H1 (cell line): Measurements from ENCODE around the gene AUH. TPM values are rescaled to one million over a fixed set of nuclear protein-coding genes. Genes with fewer than 3 reads are reported as not detected.

Source experiments
- CTCF ChIA-PET: fragments of 300-600 bp; sonication (Branson Sonifier 250); formaldehyde crosslinking; loops from one replicate; lab custom pipeline; 2021; ENCODE audit not compliant: partially characterized antibody; lab: Charles Lee
- POLR2A ChIA-PET: fragments of 300-600 bp; sonication (Branson Sonifier 250); formaldehyde crosslinking; loops from one replicate; lab custom pipeline; 2021; ENCODE audit warnings: inconsistent platforms; ENCODE audit not compliant: partially characterized antibody; lab: Charles Lee
- DNase-seq, 2 experiments: peaks; one replicate each; pipeline versions ENCODE4 v3.0.0 to v3.0.0-alpha.2; 2010 to 2022; ENCODE audit warnings: low spot score in 2 of 2, low read depth in 1 of 2, mixed read lengths in 1 of 2
- FAIRE-seq: peaks from 2 replicates; lab custom pipeline; 2011; peaks lifted over from hg19 to GRCh38; lab: Jason Lieb, UNC
- H2AFZ ChIP-seq: 2 replicates; pipeline ENCODE4 v1.8.1; 2012; ENCODE audit warnings: low read length, inconsistent platforms
- H2AK5ac ChIP-seq: 2 replicates; pipeline ENCODE4 v1.6.1; 2013; ENCODE audit warnings: low read depth, low read length
- H2BK120ac ChIP-seq: replicated peaks from 2 replicates; pipeline ENCODE3; 2013; ENCODE audit warnings: low read depth, low read length, inconsistent platforms
- H2BK12ac ChIP-seq: 2 replicates; pipeline ENCODE4 v1.6.1; 2013; ENCODE audit warnings: low read depth, low read length
- H2BK15ac ChIP-seq: 2 replicates; pipeline ENCODE4 v1.6.1; 2013; ENCODE audit warnings: low read length
- H2BK20ac ChIP-seq: 2 replicates; pipeline ENCODE4 v1.6.1; 2013; ENCODE audit warnings: low read length
- H2BK5ac ChIP-seq: 2 replicates; pipeline ENCODE4 v1.6.1; 2013; ENCODE audit warnings: low read depth, low read length
- H3K14ac ChIP-seq: 2 replicates; pipeline ENCODE4 v1.6.1; 2013; ENCODE audit warnings: inconsistent platforms; ENCODE audit not compliant: insufficient read length
- H3K18ac ChIP-seq: 2 replicates; pipeline ENCODE4 v1.6.1; 2013; ENCODE audit warnings: low read length; ENCODE audit errors: extremely low read depth
- H3K23ac ChIP-seq: 2 replicates; pipeline ENCODE4 v1.6.1; 2013; ENCODE audit warnings: inconsistent platforms; ENCODE audit not compliant: insufficient read length
- H3K23me2 ChIP-seq: 2 replicates; pipeline ENCODE4 v1.6.1; 2013; ENCODE audit warnings: low read depth, low read length
- H3K27ac ChIP-seq: 2 replicates; pipeline ENCODE4 v1.6.1; 2011; ENCODE audit warnings: low read depth, low read length, inconsistent platforms
- H3K27me3 ChIP-seq, 4 experiments: replicated peaks in 1 of 4; 1 replicate in 1 of 4; 2 replicates in 3 of 4; pipeline versions ENCODE4 v1.6.1 to v1.8.1; 2011 to 2013; ENCODE audit warnings: low read length in 3 of 4, mild to moderate bottlenecking in 3 of 4, inconsistent platforms in 2 of 4, mixed read lengths in 2 of 4, moderate library complexity in 1 of 4; ENCODE audit not compliant: control insufficient read depth in 3 of 4, insufficient read depth in 3 of 4; ENCODE audit errors: extremely low read depth in 1 of 4
- H3K36me3 ChIP-seq, 4 experiments: 2 replicates each; pipeline versions ENCODE4 v1.6.1 to v1.8.1; 2011 to 2013; ENCODE audit warnings: mild to moderate bottlenecking in 4 of 4, low read length in 3 of 4, moderate library complexity in 2 of 4, control low read depth in 1 of 4, inconsistent platforms in 1 of 4; ENCODE audit not compliant: insufficient read depth in 4 of 4, control insufficient read depth in 2 of 4
- H3K4ac ChIP-seq: replicated peaks from 2 replicates; pipeline ENCODE3; 2013; ENCODE audit warnings: low read length, low read depth, mixed read lengths, inconsistent platforms; ENCODE audit not compliant: insufficient read length
- H3K4me1 ChIP-seq, 4 experiments: replicated peaks in 1 of 4; 1 replicate in 1 of 4; 2 replicates in 3 of 4; pipeline versions ENCODE4 v1.6.1 to v1.8.1; 2011 to 2013; ENCODE audit warnings: low read length in 3 of 4, inconsistent platforms in 2 of 4, mixed read lengths in 1 of 4; ENCODE audit not compliant: insufficient read depth in 4 of 4, control insufficient read depth in 3 of 4
- H3K4me2 ChIP-seq, 2 experiments: 2 replicates each; pipeline versions ENCODE4 v1.6.1 to v1.8.1; 2011 to 2013; ENCODE audit warnings: low read depth in 2 of 2, low read length in 2 of 2, control low read depth in 1 of 2, inconsistent platforms in 1 of 2, mild to moderate bottlenecking in 1 of 2; ENCODE audit not compliant: insufficient read depth in 1 of 2
- H3K4me3 ChIP-seq, 4 experiments: fragments of 200-600, 300-600 bp in 1 of 4; sonication (generic), shearing (Covaris generic), sonication (Bioruptor Twin) in 1 of 4; 2 replicates each; pipeline versions ENCODE4 v1.5.1 to v1.8.1; 2011 to 2016; ENCODE audit warnings: low read length in 4 of 4, low read depth in 3 of 4, control low read depth in 2 of 4, inconsistent platforms in 2 of 4, mild to moderate bottlenecking in 2 of 4, mixed read lengths in 1 of 4, moderate library complexity in 1 of 4; ENCODE audit not compliant: insufficient read depth in 2 of 4; ENCODE audit errors: extremely low read depth in 1 of 4
- H3K56ac ChIP-seq: replicated peaks from 2 replicates; pipeline ENCODE3; 2013; ENCODE audit warnings: low read depth, mild to moderate bottlenecking, mixed read lengths, low read length, inconsistent platforms; ENCODE audit not compliant: insufficient read length
- H3K79me1 ChIP-seq: 2 replicates; pipeline ENCODE4 v1.6.1; 2013; ENCODE audit warnings: low read depth, low read length, control low read depth
- H3K79me2 ChIP-seq, 2 experiments: 2 replicates each; pipeline versions ENCODE4 v1.6.1 to v1.8.1; 2012 to 2013; ENCODE audit warnings: low read length in 2 of 2, mild to moderate bottlenecking in 2 of 2, inconsistent platforms in 1 of 2; ENCODE audit not compliant: insufficient read depth in 2 of 2, control insufficient read depth in 1 of 2
- H3K9ac ChIP-seq, 4 experiments: replicated peaks in 1 of 4; 1 replicate in 1 of 4; 2 replicates in 3 of 4; pipeline versions ENCODE4 v1.6.1 to v1.8.1; 2011 to 2013; ENCODE audit warnings: low read depth in 3 of 4, low read length in 3 of 4, control low read depth in 2 of 4, mild to moderate bottlenecking in 2 of 4, moderate library complexity in 2 of 4, inconsistent platforms in 1 of 4; ENCODE audit errors: extremely low read depth in 1 of 4
- H3K9me3 ChIP-seq, 2 experiments: 2 replicates each; pipeline versions ENCODE4 v1.6.1 to v1.8.1; 2012 to 2013; ENCODE audit warnings: mild to moderate bottlenecking in 2 of 2, moderate library complexity in 2 of 2, control low read depth in 1 of 2, inconsistent platforms in 1 of 2, low read depth in 1 of 2, low read length in 1 of 2, mixed read lengths in 1 of 2; ENCODE audit not compliant: insufficient read depth in 2 of 2
- H4K20me1 ChIP-seq, 2 experiments: replicated peaks in 1 of 2; 2 replicates each; pipeline versions ENCODE3 to v1.8.1; 2011 to 2013; ENCODE audit warnings: inconsistent platforms in 2 of 2, low read length in 2 of 2, mild to moderate bottlenecking in 1 of 2; ENCODE audit not compliant: insufficient read depth in 2 of 2, control insufficient read depth in 1 of 2
- H4K5ac ChIP-seq: 2 replicates; pipeline ENCODE4 v1.6.1; 2013; ENCODE audit warnings: low read length, low read depth, mixed read lengths, inconsistent platforms; ENCODE audit not compliant: insufficient read length
- H4K8ac ChIP-seq: 2 replicates; pipeline ENCODE4 v1.8.0; 2013; ENCODE audit warnings: mild to moderate bottlenecking, moderate library complexity, low read length, inconsistent platforms; ENCODE audit not compliant: insufficient read depth; ENCODE audit errors: extremely low read depth
- H4K91ac ChIP-seq: replicated peaks from 2 replicates; pipeline ENCODE3; 2013; ENCODE audit warnings: low read length, mixed read lengths, inconsistent platforms; ENCODE audit not compliant: insufficient read length
- BACH1 ChIP-seq: IDR thresholded peaks from 2 replicates; pipeline ENCODE4 v1.6.1; 2012; ENCODE audit warnings: low read length, improper control_type of control experiment
- WGBS, 2 experiments: shearing (Covaris generic) in 1 of 2; methylation state at CpG; one replicate each; pipeline versions ENCODE4 v1.1.6 to v1.1.7; 2013 to 2015; ENCODE audit warnings: low lambda C conversion rate in 2 of 2, mixed read lengths in 2 of 2, inconsistent platforms in 1 of 2, low coverage in 1 of 2, missing lambda C conversion rate in 1 of 2; ENCODE audit not compliant: insufficient replicate concordance in 2 of 2, insufficient coverage in 1 of 2, insufficient read length in 1 of 2; ENCODE audit errors: extremely low coverage in 1 of 2, missing lambda C conversion rate in 1 of 2; 5-methylcytosine and 5-hydroxymethylcytosine counted together
- polyA plus RNA-seq, 7 experiments: library from polyadenylated mRNA; depleted of rRNA in 3 of 7; stranded (reverse) in 5 of 7; unstranded in 2 of 7; fragments of >200 nt in 5 of 7; fragments of 200-250 nt in 2 of 7; gene quantifications; 1 replicate in 5 of 7; 2 replicates in 1 of 7; 4 replicates in 1 of 7; pipeline versions ENCODE4 v1.2.1 to v1.2.3, GENCODE V29; 2011 to 2013; ENCODE audit warnings: missing spikeins in 2 of 7, mixed read lengths in 2 of 7
- total RNA-seq: library from RNA; stranded (reverse); fragmentation: NEBNext Ultra II Directional; extraction: Animal tissue kit (Norgen Biotek cat#: 25700); gene quantifications from 2 replicates; pipeline ENCODE4 v1.2.1, GENCODE V29; 2021

Gene AUH
- total and polyA plus RNA-seq, 2 of the 8 experiments (the other 6 are each of a cell fraction or from before 2014, with no cell fraction given) = 5.8 to 21.9 TPM

DNA sequence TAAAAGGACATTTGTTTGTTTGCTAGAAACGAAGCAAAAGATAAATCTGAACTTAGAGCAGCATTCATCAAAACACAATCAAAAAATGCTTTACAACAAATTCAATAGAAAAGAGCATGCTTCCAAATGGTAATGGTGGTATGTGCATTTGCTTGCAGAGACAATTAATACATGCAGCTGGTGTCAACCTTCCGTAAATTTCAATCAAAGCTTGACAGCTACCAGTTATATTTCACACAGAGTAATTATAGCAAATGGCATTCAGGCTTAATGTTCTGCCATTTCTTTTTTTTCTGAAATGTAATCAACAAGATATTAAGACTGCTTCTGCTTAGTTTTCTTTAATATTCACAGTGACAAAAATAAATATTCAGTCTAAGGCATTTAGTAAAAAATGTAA, 90.6 kb downstream of the AUH start:
- no peak overlapping the region for H4K8ac ChIP-seq
- H3K27ac ChIP-seq = no peak overlapping the region
- no peaks in the 10 kb centered on the region for H3K23me2 ChIP-seq
- DNase-seq (no peak), FAIRE-seq (no peak)
- no peak overlapping the region for H3K23ac ChIP-seq
- H3K9me3 ChIP-seq = no peaks in the 10 kb centered on the region
- no peak overlapping the region for H2BK12ac ChIP-seq
- no peak overlapping the region for H2AFZ ChIP-seq
- no peak overlapping the region for H2AK5ac ChIP-seq
- POLR2A ChIA-PET = no interaction called here
- CTCF ChIA-PET = no interaction called here
- H4K5ac ChIP-seq = no peak overlapping the region
- H4K91ac ChIP-seq = no peak overlapping the region
- no peak overlapping the region for H3K56ac ChIP-seq
- H3K4me1 ChIP-seq = peaks cover 0 to 3% (median 1%) of the 10 kb centered on the region in 4 experiments; a peak in 2 of 7 replicates
- H2BK15ac ChIP-seq = no peak overlapping the region
- no peak overlapping the region for H2BK120ac ChIP-seq
- H2BK5ac ChIP-seq = no peak overlapping the region
- no peak overlapping the region for H3K9ac ChIP-seq
- no peaks in the 10 kb centered on the region for H4K20me1 ChIP-seq
- no peaks in the 10 kb centered on the region for H3K27me3 ChIP-seq
- 98% methylated on average over 2 of the region's 2 CpGs; no CpG with 5 or more reads in 1 of the 2 experiments for WGBS, 2 experiments
- no peak for TF ChIP-seq BACH1
- no peak overlapping the region for H3K14ac ChIP-seq
- no peaks in the 10 kb centered on the region for H3K36me3 ChIP-seq
- no peak overlapping the region for H3K4me2 ChIP-seq
- no peak overlapping the region for H3K18ac ChIP-seq
- H3K79me2 ChIP-seq = no peaks in the 10 kb centered on the region
- no peak overlapping the region for H2BK20ac ChIP-seq
- no peak overlapping the region for H3K4me3 ChIP-seq
- H3K4ac ChIP-seq = no peak overlapping the region
- H3K79me1 ChIP-seq = no peaks in the 10 kb centered on the region
